Measurements from ENCODE around the gene WASHC4.

WASHC4 gene

DNA sequence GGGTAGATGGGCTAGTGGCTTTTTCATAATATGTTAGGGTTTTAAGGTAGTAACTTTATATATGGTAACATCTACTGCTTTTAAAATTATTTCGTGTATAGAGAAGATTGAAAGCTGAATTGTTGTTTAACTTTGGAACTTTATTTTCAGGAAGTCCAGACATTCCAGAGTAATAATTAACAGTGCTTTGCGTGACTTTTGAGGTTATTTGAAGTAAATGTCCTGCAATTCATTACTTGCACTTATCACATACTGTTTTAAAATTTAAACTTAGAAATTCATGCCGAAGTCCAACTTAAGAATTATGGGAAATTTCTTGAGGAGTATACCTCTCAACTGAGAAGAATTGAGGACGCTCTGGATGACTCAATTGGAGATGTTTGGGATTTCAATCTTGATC, 3.3 kb downstream of the WASHC4 start:
- Histone ChIP-seq H3K9me3 (ENCODE audit: control insufficient read depth, insufficient read depth, low read length) (peaks cover 3% of the 10 kb centered on the region; the same call in 1 of the 2 replicates), H3K4me3 (ENCODE audit: low read length) (peak overlapping the region; percentile 85), H3K27me3 (ENCODE audit: control insufficient read depth, low read length) (no peaks in the 10 kb centered on the region), H4K20me1 (ENCODE audit: control insufficient read depth, insufficient read depth, low read depth, low read length) (peaks cover 21% of the 10 kb centered on the region), H3F3A (ENCODE audit: control insufficient read depth, insufficient read depth) (0 out of 2 replicates have a peak, but pooled peaks cover 3% of the 10 kb centered on the region), H3K27ac (ENCODE audit: low read depth, low read length) (no peak overlapping the region), H3K4me2 (ENCODE audit: low read length) (peak overlapping the region; percentile 74), H3K4me1 (ENCODE audit: control insufficient read depth, low read length) (peaks cover 46% of the 10 kb centered on the region), H3K36me3 (ENCODE audit: control insufficient read depth, low read length) (peaks cover 80% of the 10 kb centered on the region), H3K9me2 (replicated peaks; ENCODE audit: control insufficient read depth, low read length) (no peaks in the 10 kb centered on the region), H3K79me2 (ENCODE audit: control insufficient read depth, low read length) (peaks cover 74% of the 10 kb centered on the region)
- TF ChIP-seq, protein P1, sequence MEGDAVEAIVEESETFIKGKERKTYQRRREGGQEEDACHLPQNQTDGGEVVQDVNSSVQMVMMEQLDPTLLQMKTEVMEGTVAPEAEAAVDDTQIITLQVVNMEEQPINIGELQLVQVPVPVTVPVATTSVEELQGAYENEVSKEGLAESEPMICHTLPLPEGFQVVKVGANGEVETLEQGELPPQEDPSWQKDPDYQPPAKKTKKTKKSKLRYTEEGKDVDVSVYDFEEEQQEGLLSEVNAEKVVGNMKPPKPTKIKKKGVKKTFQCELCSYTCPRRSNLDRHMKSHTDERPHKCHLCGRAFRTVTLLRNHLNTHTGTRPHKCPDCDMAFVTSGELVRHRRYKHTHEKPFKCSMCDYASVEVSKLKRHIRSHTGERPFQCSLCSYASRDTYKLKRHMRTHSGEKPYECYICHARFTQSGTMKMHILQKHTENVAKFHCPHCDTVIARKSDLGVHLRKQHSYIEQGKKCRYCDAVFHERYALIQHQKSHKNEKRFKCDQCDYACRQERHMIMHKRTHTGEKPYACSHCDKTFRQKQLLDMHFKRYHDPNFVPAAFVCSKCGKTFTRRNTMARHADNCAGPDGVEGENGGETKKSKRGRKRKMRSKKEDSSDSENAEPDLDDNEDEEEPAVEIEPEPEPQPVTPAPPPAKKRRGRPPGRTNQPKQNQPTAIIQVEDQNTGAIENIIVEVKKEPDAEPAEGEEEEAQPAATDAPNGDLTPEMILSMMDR (IDR thresholded peaks at IDR 0.05; ENCODE audit: low read depth, low read length, poor library complexity, severe bottlenecking): no peak
- TF ChIP-seq EZH2phosphoT487 (IDR thresholded peaks at IDR 0.05; ENCODE audit: borderline replicate concordance, low read length): no peak

DNA sequence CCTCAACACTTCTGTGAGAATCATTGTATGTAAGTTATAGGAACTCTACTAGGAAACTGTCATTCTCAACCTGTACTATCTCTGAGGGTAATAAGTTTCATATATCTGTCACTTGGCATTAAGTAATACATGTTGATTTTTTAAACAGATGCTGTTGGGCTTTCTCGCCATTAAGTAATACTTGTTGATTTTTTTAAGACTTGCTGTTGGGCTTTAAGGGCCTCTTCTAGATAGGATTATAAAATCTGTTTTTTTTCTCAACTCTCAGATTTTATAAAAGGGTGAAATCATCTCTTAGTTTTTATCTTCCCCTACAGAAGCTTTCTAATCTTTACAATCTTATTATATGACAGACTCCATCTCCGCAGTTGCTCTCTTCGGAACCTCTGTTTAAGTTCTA, 5.6 kb downstream of the WASHC4 start:
- no peaks in the 10 kb centered on the region for H3K9me2 ChIP-seq (replicated peaks; ENCODE audit: control insufficient read depth, low read length)
- H3K79me2 ChIP-seq (ENCODE audit: control insufficient read depth, low read length): peaks cover 75% of the 10 kb centered on the region
- peaks cover 21% of the 10 kb centered on the region for H4K20me1 ChIP-seq (ENCODE audit: control insufficient read depth, insufficient read depth, low read depth, low read length)
- no peaks in the 10 kb centered on the region for H3K27me3 ChIP-seq (ENCODE audit: control insufficient read depth, low read length)
- TF ChIP-seq, protein P1 (IDR thresholded peaks at IDR 0.05; ENCODE audit: low read depth, low read length, poor library complexity, severe bottlenecking): no peak
- no peak for TF ChIP-seq EZH2phosphoT487 (IDR thresholded peaks at IDR 0.05; ENCODE audit: borderline replicate concordance, low read length)
- no peak overlapping the region for H3K27ac ChIP-seq (ENCODE audit: low read depth, low read length)
- H3K9me3 ChIP-seq (ENCODE audit: control insufficient read depth, insufficient read depth, low read length): peaks cover 3% of the 10 kb centered on the region; the same call in 1 of the 2 replicates
- no peak overlapping the region for H3K4me3 ChIP-seq (ENCODE audit: low read length)
- 0 out of 2 replicates have a peak, but pooled peaks cover 3% of the 10 kb centered on the region for H3F3A ChIP-seq (ENCODE audit: control insufficient read depth, insufficient read depth)
- peaks cover 37% of the 10 kb centered on the region for H3K4me1 ChIP-seq (ENCODE audit: control insufficient read depth, low read length)
- H3K36me3 ChIP-seq (ENCODE audit: control insufficient read depth, low read length): peaks cover 97% of the 10 kb centered on the region
- H3K4me2 ChIP-seq (ENCODE audit: low read length): peak overlapping the region; percentile 32; the same call in 1 of the 2 replicates

DNA sequence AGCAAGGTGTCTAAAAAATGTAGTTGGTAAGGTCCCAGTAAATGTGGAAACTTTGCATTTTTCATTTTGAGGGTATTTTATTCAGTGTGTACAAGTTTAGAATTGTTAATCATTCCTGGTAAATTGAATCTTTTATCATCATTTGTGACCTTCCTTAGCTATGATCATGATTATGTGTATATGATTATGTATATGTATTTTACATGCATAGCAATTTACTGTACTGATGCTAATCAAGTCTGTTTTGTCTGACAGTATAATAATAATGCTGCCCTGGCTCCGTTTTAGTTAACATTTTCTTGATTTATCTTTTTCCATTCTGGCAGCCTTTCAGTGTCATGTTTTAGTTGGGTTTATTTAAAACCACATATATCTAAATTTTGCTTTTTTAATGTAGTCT, 9.4 kb downstream of the WASHC4 start:
- H4K20me1 ChIP-seq (ENCODE audit: control insufficient read depth, insufficient read depth, low read depth, low read length): peaks cover 8% of the 10 kb centered on the region; the same call in 1 of the 2 replicates
- peaks cover 98% of the 10 kb centered on the region for H3K36me3 ChIP-seq (ENCODE audit: control insufficient read depth, low read length)

More for the DNA sequence above, 9.4 kb downstream of the WASHC4 start:
- TF ChIP-seq, protein P1 (IDR thresholded peaks at IDR 0.05; ENCODE audit: low read depth, low read length, poor library complexity, severe bottlenecking): no peak
- TF ChIP-seq EZH2phosphoT487 (IDR thresholded peaks at IDR 0.05; ENCODE audit: borderline replicate concordance, low read length): no peak
- H3K9me3 ChIP-seq (ENCODE audit: control insufficient read depth, insufficient read depth, low read length): peaks cover under 1% of the 10 kb centered on the region; the same call in 1 of the 2 replicates
- no peak overlapping the region for H3K27ac ChIP-seq (ENCODE audit: low read depth, low read length)
- H3K79me2 ChIP-seq (ENCODE audit: control insufficient read depth, low read length): peaks cover 36% of the 10 kb centered on the region
- peaks cover 13% of the 10 kb centered on the region for H3K4me1 ChIP-seq (ENCODE audit: control insufficient read depth, low read length)
- no peaks in the 10 kb centered on the region for H3K27me3 ChIP-seq (ENCODE audit: control insufficient read depth, low read length)
- H3F3A ChIP-seq (ENCODE audit: control insufficient read depth, insufficient read depth): no peaks in the 10 kb centered on the region
- no peaks in the 10 kb centered on the region for H3K9me2 ChIP-seq (replicated peaks; ENCODE audit: control insufficient read depth, low read length)
- H3K4me3 ChIP-seq (ENCODE audit: low read length): no peak overlapping the region
- no peak overlapping the region for H3K4me2 ChIP-seq (ENCODE audit: low read length)
